ENCODE measurements around the gene FBXO33. TPM values are rescaled to one million over a fixed set of nuclear protein-coding genes. Genes with fewer than 3 reads are reported as not detected.
A peak's percentile ranks its signal among the peaks of the same experiment; 100 is the strongest.

Gene FBXO33
- total RNA-seq, 4 donors from 2014 or later, result 10.4 to 19.9 (median 16.6) TPM

GRCh38 chr14:39382463-39382862 lies 49.8 kb downstream of the FBXO33 start:
- Histone ChIP-seq H3K27ac (no peak overlapping the region), H3K9me3 (no peaks in the 10 kb centered on the region), H3K27me3 (no peaks in the 10 kb centered on the region), H3K4me1 (peaks cover 0 to 3% (median 0%) of the 10 kb centered on the region in 3 donors), H3K36me3 (peaks cover 0 to 10% of the 10 kb centered on the region in 2 donors), H3K4me3 (no peak overlapping the region)
- no peak for TF ChIP-seq POLR2AphosphoS5 (IDR thresholded peaks at IDR 0.05)
- TF ChIP-seq CTCF (IDR thresholded peaks at IDR 0.05), result no peak
- TF ChIP-seq EP300 (IDR thresholded peaks at IDR 0.05), result no peak
- TF ChIP-seq POLR2A (IDR thresholded peaks at IDR 0.05), result no peak
- ATAC-seq, result no peak
- 79 to 89% methylated on average over 2 to 3 of the region's 3 CpGs for WGBS, 2 donors (ENCODE audit: low coverage in 1 of 2)

- 85 to 94% methylated on average over 4 of the region's 4 CpGs for WGBS, 2 donors (ENCODE audit: low coverage in 1 of 2)
- TF ChIP-seq EP300 (IDR thresholded peaks at IDR 0.05) (no peak), POLR2AphosphoS5 (IDR thresholded peaks at IDR 0.05) (no peak), CTCF (IDR thresholded peaks at IDR 0.05) (no peak), POLR2A (IDR thresholded peaks at IDR 0.05) (no peak)
These were observed 50.9 kb downstream of the FBXO33 start for GRCh38 chr14:39381366-39381765.

GRCh38 chr14:39376667-39377403 lies 55.4 kb downstream of the FBXO33 start:
- no peaks in the 10 kb centered on the region for H3K27me3 ChIP-seq
- H3K36me3 ChIP-seq, result no peaks in the 10 kb centered on the region
- peaks cover 0 to 15% (median 3%) of the 10 kb centered on the region in 3 donors for H3K4me1 ChIP-seq
- no peak overlapping the region for H3K4me3 ChIP-seq
- 9 to 13% methylated on average over 4 of the region's 4 CpGs for WGBS, 2 donors (ENCODE audit: low coverage in 1 of 2)
- H3K9me3 ChIP-seq, result no peaks in the 10 kb centered on the region
- H3K27ac ChIP-seq, result peak overlapping the region; percentile 21 to 73 (median 68)
- TF ChIP-seq CTCF (IDR thresholded peaks at IDR 0.05), result no peak
- TF ChIP-seq POLR2A (IDR thresholded peaks at IDR 0.05), result no peak
- ATAC-seq, result no peak

More at GRCh38 chr14:39381366-39381765, 50.9 kb downstream of the FBXO33 start:
- Histone ChIP-seq H3K4me1 (peaks cover 0 to 14% (median 3%) of the 10 kb centered on the region in 3 donors), H3K36me3 (peaks cover 0 to 10% of the 10 kb centered on the region in 2 donors), H3K27ac (no peak overlapping the region), H3K27me3 (no peaks in the 10 kb centered on the region), H3K9me3 (no peaks in the 10 kb centered on the region), H3K4me3 (no peak overlapping the region)
- no peak for ATAC-seq

GRCh38 chr14:39374851-39375250 lies 57.4 kb downstream of the FBXO33 start:
- H3K27ac ChIP-seq, result no peak overlapping the region
- H3K4me1 ChIP-seq, result peaks cover 0 to 15% (median 3%) of the 10 kb centered on the region in 3 donors
- no peak for ATAC-seq

More at GRCh38 chr14:39374851-39375250, 57.4 kb downstream of the FBXO33 start:
- no peak overlapping the region for H3K4me3 ChIP-seq
- peaks cover 0 to 9% of the 10 kb centered on the region in 2 donors for H3K36me3 ChIP-seq
- TF ChIP-seq EP300 (IDR thresholded peaks at IDR 0.05) (no peak), POLR2A (IDR thresholded peaks at IDR 0.05) (no peak), CTCF (IDR thresholded peaks at IDR 0.05) (no peak), POLR2AphosphoS5 (IDR thresholded peaks at IDR 0.05) (no peak)
- H3K27me3 ChIP-seq, result no peaks in the 10 kb centered on the region
- H3K9me3 ChIP-seq, result no peaks in the 10 kb centered on the region
